ENCODE data around the gene DDX54.

The DDX54 gene

GRCh38 chr12:113226696-113227568, 41.7 kb upstream of the DDX54 start:
- H3K4me1 ChIP-seq (ENCODE audit: insufficient read depth, low read length), result peaks cover 25% of the 10 kb centered on the region

GRCh38 chr12:113224955-113225354, 39.7 kb upstream of the DDX54 start:
- DNase-seq (no peak), ATAC-seq (ENCODE audit: insufficient read depth, low read depth) (no peak)
- peaks cover 36% of the 10 kb centered on the region for H3K4me1 ChIP-seq (ENCODE audit: insufficient read depth, low read length)
- no peak overlapping the region for H3K9ac ChIP-seq (ENCODE audit: low read depth, low read length)
- no peak overlapping the region for H3K4me2 ChIP-seq (ENCODE audit: insufficient read depth, low read length)
- H3K9me3 ChIP-seq (ENCODE audit: insufficient read depth, low read length, severe bottlenecking), result no peaks in the 10 kb centered on the region
- H3K36me3 ChIP-seq (ENCODE audit: insufficient read depth, low read length), result peaks cover 32% of the 10 kb centered on the region
- H3K79me2 ChIP-seq (ENCODE audit: insufficient read depth, low read length), result peaks cover 36% of the 10 kb centered on the region
- no peak overlapping the region for H3K4me3 ChIP-seq (ENCODE audit: low read depth in 1 of 2, low read length in 2 of 2)
- H4K20me1 ChIP-seq (ENCODE audit: insufficient read depth, low read length), result no peaks in the 10 kb centered on the region
- no peak overlapping the region for H3K27ac ChIP-seq (ENCODE audit: low read length)
- H2AFZ ChIP-seq (ENCODE audit: low read depth, low read length), result no peak overlapping the region
- TF ChIP-seq CTCF (IDR thresholded peaks at IDR 0.05; ENCODE audit: borderline replicate concordance, extremely low read depth, low read length, poor library complexity, severe bottlenecking), result no peak
- TF ChIP-seq EZH2 (IDR thresholded peaks at IDR 0.05; ENCODE audit: borderline replicate concordance, low read depth, low read length, severe bottlenecking), result no peak
- no peaks in the 10 kb centered on the region for H3K27me3 ChIP-seq (ENCODE audit: insufficient read depth, low read length, poor library complexity)

More at GRCh38 chr12:113226696-113227568, 41.7 kb upstream of the DDX54 start:
- ATAC-seq (ENCODE audit: insufficient read depth, low read depth) (no peak), DNase-seq (no peak)
- H2AFZ ChIP-seq (ENCODE audit: low read depth, low read length), result no peak overlapping the region
- no peaks in the 10 kb centered on the region for H4K20me1 ChIP-seq (ENCODE audit: insufficient read depth, low read length)
- no peaks in the 10 kb centered on the region for H3K27me3 ChIP-seq (ENCODE audit: insufficient read depth, low read length, poor library complexity)
- peak overlapping the region; percentile 45 for H3K27ac ChIP-seq (ENCODE audit: low read length)
- no peak for TF ChIP-seq CTCF (IDR thresholded peaks at IDR 0.05; ENCODE audit: borderline replicate concordance, extremely low read depth, low read length, poor library complexity, severe bottlenecking)
- TF ChIP-seq EZH2 (IDR thresholded peaks at IDR 0.05; ENCODE audit: borderline replicate concordance, low read depth, low read length, severe bottlenecking), result no peak
- H3K9ac ChIP-seq (ENCODE audit: low read depth, low read length), result no peak overlapping the region
- H3K36me3 ChIP-seq (ENCODE audit: insufficient read depth, low read length), result peaks cover 50% of the 10 kb centered on the region
- H3K4me3 ChIP-seq (ENCODE audit: low read depth in 1 of 2, low read length in 2 of 2), result no peak overlapping the region
- H3K9me3 ChIP-seq (ENCODE audit: insufficient read depth, low read length, severe bottlenecking), result no peaks in the 10 kb centered on the region
- no peak overlapping the region for H3K4me2 ChIP-seq (ENCODE audit: insufficient read depth, low read length)
- peaks cover 27% of the 10 kb centered on the region for H3K79me2 ChIP-seq (ENCODE audit: insufficient read depth, low read length)

- Histone ChIP-seq H3K27me3 (ENCODE audit: insufficient read depth, low read length, poor library complexity) (no peaks in the 10 kb centered on the region), H3K4me1 (ENCODE audit: insufficient read depth, low read length) (peaks cover 38% of the 10 kb centered on the region), H3K4me2 (ENCODE audit: insufficient read depth, low read length) (peak overlapping the region; percentile 74), H2AFZ (ENCODE audit: low read depth, low read length) (peak overlapping the region; percentile 89), H3K36me3 (ENCODE audit: insufficient read depth, low read length) (peaks cover 14% of the 10 kb centered on the region), H3K9me3 (ENCODE audit: insufficient read depth, low read length, severe bottlenecking) (no peaks in the 10 kb centered on the region), H3K79me2 (ENCODE audit: insufficient read depth, low read length) (peaks cover 40% of the 10 kb centered on the region), H4K20me1 (ENCODE audit: insufficient read depth, low read length) (no peaks in the 10 kb centered on the region), H3K4me3 (ENCODE audit: low read depth in 1 of 2, low read length in 2 of 2) (peak overlapping the region; percentile 44 to 78; a peak in 3 of 4 replicates), H3K9ac (ENCODE audit: low read depth, low read length) (peak overlapping the region; percentile 85), H3K27ac (ENCODE audit: low read length) (peak overlapping the region; percentile 99)
- peak; percentile 66 for DNase-seq
- ATAC-seq (ENCODE audit: insufficient read depth, low read depth), result no peak
- TF ChIP-seq CTCF (IDR thresholded peaks at IDR 0.05; ENCODE audit: borderline replicate concordance, extremely low read depth, low read length, poor library complexity, severe bottlenecking) (no peak), EZH2 (IDR thresholded peaks at IDR 0.05; ENCODE audit: borderline replicate concordance, low read depth, low read length, severe bottlenecking) (no peak)
These were observed 37.7 kb upstream of the DDX54 start for GRCh38 chr12:113222730-113223531.

Data from DND-41 (cell line).